Loucy (cell line): ENCODE data around the gene GCLC.

Experiments
- EZH2phosphoT487 ChIP-seq: fragments of 200-600 bp; IDR thresholded peaks from 2 replicates; pipeline ENCODE4 v1.6.1; 2018; ENCODE audit warnings: antibody characterized with exemption, mild to moderate bottlenecking, moderate library complexity, borderline replicate concordance
- TF ChIP-seq, protein P1 (sequence below): fragments of 200-600 bp; sonication (generic); conservative IDR thresholded peaks from 2 replicates; pipeline ENCODE4 v1.5.1; 2014; ENCODE audit warnings: mild to moderate bottlenecking, antibody characterized with exemption, low read length

DNA sequence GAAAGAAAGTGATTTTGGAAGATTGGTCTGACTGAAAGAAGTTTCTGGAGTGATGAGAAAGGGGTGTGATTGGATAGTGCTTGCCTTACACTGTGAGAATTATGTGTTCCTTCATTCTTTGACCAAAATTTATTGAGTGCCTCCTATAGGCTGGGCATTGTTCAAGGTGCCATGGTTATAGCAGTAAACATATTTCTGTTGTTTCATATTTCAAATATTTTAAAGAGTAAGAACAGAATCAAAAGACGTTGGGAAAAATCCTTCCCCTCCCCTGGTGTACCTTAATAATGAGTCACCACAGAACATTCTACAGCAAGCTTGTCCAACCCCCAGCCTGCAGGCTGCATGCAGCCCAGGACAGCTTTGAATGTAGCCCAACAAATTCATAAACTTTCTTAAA, 78.6 kb downstream of the GCLC start:
- TF ChIP-seq, protein P1, sequence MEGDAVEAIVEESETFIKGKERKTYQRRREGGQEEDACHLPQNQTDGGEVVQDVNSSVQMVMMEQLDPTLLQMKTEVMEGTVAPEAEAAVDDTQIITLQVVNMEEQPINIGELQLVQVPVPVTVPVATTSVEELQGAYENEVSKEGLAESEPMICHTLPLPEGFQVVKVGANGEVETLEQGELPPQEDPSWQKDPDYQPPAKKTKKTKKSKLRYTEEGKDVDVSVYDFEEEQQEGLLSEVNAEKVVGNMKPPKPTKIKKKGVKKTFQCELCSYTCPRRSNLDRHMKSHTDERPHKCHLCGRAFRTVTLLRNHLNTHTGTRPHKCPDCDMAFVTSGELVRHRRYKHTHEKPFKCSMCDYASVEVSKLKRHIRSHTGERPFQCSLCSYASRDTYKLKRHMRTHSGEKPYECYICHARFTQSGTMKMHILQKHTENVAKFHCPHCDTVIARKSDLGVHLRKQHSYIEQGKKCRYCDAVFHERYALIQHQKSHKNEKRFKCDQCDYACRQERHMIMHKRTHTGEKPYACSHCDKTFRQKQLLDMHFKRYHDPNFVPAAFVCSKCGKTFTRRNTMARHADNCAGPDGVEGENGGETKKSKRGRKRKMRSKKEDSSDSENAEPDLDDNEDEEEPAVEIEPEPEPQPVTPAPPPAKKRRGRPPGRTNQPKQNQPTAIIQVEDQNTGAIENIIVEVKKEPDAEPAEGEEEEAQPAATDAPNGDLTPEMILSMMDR, result no peak
- no peak for TF ChIP-seq EZH2phosphoT487
